ENCODE data around the gene VGF.

VGF gene

DNA sequence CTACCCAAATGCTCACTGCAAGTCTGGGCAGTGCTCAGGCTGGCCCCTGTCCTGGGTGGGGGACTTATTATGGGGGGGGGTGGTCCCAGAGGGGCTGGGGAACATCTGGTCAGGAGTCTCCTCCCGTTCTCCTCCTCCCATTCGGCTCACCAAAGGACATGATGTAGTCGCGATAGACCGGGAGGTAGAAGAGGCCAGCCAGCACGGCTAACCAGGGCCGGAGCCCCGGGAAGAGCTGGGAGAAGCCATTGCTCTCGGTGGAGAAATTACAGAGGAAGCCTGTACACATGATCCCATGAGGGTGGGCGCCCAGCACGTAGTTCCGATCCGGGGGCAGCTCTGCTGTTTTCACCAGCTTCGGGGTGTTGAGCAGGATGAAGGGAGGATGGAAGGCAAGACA lies 33.1 kb upstream of the VGF start:
- DNase-seq (ENCODE audit: low read depth) = no peak
- no peak overlapping the region for H3K4me3 ChIP-seq (replicated peaks; ENCODE audit: low read depth, low read length)
- TF ChIP-seq, protein P1, sequence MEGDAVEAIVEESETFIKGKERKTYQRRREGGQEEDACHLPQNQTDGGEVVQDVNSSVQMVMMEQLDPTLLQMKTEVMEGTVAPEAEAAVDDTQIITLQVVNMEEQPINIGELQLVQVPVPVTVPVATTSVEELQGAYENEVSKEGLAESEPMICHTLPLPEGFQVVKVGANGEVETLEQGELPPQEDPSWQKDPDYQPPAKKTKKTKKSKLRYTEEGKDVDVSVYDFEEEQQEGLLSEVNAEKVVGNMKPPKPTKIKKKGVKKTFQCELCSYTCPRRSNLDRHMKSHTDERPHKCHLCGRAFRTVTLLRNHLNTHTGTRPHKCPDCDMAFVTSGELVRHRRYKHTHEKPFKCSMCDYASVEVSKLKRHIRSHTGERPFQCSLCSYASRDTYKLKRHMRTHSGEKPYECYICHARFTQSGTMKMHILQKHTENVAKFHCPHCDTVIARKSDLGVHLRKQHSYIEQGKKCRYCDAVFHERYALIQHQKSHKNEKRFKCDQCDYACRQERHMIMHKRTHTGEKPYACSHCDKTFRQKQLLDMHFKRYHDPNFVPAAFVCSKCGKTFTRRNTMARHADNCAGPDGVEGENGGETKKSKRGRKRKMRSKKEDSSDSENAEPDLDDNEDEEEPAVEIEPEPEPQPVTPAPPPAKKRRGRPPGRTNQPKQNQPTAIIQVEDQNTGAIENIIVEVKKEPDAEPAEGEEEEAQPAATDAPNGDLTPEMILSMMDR (IDR thresholded peaks at IDR 0.05; ENCODE audit: low read length, missing control alignments) = no peak

DNA sequence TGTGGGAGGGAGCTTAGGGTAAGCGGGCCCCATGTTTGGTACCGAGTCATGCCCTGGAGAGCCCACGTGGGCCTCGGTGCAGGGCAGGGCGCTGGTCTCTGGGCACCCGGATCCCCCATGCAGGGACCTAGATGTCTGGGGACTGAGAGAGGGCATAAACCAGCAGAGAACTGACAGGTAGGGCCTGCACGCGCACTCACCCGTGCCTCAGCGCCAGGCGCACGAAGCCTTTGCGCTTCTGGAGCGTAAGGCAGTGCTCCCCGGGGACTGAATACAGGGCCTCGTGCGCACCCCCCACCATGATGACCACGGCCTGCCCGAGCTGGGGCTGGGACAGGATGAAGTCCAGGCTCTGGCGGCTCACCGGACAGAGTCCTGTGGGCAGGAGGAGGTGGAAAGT lies 32.6 kb upstream of the VGF start:
- no peak for DNase-seq (ENCODE audit: low read depth)
- H3K4me3 ChIP-seq (replicated peaks; ENCODE audit: low read depth, low read length) = no peak overlapping the region
- TF ChIP-seq, protein P1 (IDR thresholded peaks at IDR 0.05; ENCODE audit: low read length, missing control alignments) = no peak

DNA sequence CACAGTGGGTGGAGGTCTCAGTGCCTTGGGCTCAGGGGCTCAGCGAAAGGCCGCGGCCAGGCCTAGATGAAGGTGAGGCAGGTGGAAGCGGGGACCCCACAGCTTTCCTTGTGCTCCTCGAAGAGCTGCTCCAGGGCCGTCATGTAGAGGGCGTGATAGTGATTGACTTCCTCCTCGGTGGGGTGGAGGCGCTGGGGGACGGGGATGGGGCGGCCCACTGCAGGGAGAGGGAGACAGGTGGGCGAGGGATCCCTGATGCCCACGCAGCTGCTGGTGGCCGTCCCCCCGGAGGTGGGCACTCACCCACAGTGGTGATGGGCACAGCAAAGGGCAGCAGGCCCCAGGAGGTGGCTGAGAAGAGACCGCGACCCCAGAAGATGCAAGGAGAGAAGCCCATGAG lies 30.5 kb upstream of the VGF start:
- DNase-seq (ENCODE audit: low read depth) = no peak
- H3K4me3 ChIP-seq (replicated peaks; ENCODE audit: low read depth, low read length) = no peak overlapping the region
- TF ChIP-seq, protein P1 (IDR thresholded peaks at IDR 0.05; ENCODE audit: low read length, missing control alignments) = no peak

DNA sequence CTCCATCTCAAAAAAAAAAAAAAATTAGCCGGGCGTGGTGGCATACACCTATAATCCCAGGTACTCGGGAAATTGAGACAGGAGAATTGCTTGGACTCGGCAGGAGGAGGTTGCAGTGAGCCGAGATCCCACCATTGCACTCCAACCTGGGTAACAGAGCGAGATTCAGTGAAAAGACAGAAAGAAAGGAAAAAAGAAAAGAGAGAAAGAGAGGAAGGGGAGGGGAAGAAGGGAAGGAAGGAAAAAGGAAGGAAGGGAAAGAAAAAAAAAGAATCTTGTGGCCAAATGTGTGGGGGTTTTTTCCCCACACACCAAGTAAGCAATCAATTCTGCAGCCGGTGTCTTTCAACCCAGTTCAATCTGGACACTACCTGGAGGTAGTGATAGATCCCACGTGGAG lies 23.7 kb upstream of the VGF start:
- TF ChIP-seq, protein P1 (IDR thresholded peaks at IDR 0.05; ENCODE audit: low read length, missing control alignments) = no peak

DNA sequence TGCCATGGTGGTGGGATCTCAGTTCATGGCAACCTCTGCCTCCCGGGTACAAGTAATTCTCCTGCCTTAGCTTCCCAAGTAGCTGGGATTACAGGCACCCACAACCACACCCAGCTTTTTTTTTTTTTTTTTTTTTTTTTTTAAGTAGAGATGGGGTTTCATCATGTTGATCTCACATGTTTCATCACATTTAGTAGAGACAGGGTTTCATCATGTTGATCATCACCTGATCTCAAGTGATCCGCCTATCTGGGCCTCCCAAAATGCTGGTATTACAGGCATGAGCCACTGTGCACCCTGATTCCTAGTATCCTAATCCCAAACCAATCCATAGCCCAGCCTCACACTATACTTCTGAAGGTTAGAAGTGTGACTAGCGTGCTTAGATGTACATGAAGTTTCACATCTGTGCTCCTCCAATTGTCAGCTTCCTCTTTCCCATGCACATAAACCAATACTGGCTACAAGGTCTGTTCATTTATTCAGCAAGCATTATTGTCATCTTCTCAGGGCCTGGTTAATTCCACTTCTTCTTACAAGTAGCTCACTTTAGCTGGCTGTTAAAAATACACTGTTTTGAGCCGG lies 21.6 kb upstream of the VGF start:
- TF ChIP-seq, protein P1 (IDR thresholded peaks at IDR 0.05; ENCODE audit: low read length, missing control alignments) = no peak
- H3K4me3 ChIP-seq (replicated peaks; ENCODE audit: low read depth, low read length) = no peak overlapping the region
- no peak for DNase-seq (ENCODE audit: low read depth)

More for the DNA sequence above, 23.7 kb upstream of the VGF start:
- H3K4me3 ChIP-seq (replicated peaks; ENCODE audit: low read depth, low read length) = no peak overlapping the region
- DNase-seq (ENCODE audit: low read depth) = no peak

DNA sequence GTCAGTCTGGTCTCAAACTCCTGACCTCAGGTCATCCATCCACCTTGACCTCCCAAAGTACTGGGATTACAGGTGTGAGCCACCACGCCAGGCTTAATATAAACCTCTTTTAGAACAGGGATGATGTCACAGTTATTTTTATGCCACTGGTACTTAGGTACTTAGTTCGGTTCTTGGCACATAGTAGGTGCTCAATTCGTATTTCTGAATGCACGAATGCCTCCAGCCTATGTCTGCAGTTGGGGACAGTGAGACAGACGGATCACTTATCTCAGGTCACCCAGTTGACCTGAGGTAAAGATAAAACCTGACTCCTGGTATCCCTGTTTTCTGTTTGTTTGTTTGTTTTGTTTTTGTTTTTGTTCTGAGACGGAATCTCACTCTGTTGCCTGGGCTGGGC lies 20.8 kb upstream of the VGF start:
- DNase-seq (ENCODE audit: low read depth) = no peak
- H3K4me3 ChIP-seq (replicated peaks; ENCODE audit: low read depth, low read length) = no peak overlapping the region
- TF ChIP-seq, protein P1 (IDR thresholded peaks at IDR 0.05; ENCODE audit: low read length, missing control alignments) = no peak

DNA sequence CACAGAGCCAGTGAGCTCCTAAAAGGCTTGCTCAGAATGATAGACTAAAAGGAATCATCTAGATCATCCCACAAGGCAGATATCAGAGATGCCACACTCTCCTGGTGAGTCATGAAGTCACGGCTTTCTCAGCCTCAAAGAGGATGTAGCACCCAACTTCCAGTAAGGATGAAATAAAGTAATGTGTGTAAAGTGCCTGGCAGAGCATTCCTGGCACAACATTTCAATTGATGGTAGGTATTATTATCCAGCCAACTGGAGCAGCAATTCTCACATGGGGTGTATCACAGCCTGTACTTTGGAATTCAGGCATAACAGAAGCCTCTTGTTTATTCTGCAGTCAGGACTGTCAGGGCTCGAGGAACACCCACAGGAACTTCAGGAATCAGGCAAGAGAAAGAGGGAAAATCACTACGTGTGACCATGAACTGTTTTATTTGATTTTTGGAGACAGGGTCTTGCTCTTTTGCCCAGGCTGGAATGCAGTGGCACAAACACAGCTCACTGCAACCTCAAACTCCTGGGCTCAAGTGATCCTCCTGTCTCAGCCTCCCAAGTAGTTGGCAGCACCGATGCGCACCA lies 20.0 kb upstream of the VGF start:
- TF ChIP-seq, protein P1 (IDR thresholded peaks at IDR 0.05; ENCODE audit: low read length, missing control alignments) = no peak
- no peak overlapping the region for H3K4me3 ChIP-seq (replicated peaks; ENCODE audit: low read depth, low read length)
- no peak for DNase-seq (ENCODE audit: low read depth)

All from fibroblast of pulmonary artery (primary cell).